ENCODE data around the gene PDE3A. TPM values are rescaled to one million over a fixed set of nuclear protein-coding genes. Genes with fewer than 3 reads are reported as not detected.

The PDE3A gene
- total and polyA plus RNA-seq, 2 of the 4 experiments (the other 2 are of a cell fraction), result 0.09 to 0.18 TPM

GRCh38 chr12:20624718-20625117 lies 256.4 kb downstream of the PDE3A start:
- in situ Hi-C loops (cut with MboI; ENCODE audit: low sequenced_read_pairs), result loop anchor here (10.0 to 25.0 kb wide), 2 partner anchors 710 to 813 kb away; partner anchors contain the start of gene PYROXD1
- no peaks in the 10 kb centered on the region for H3K27me3 ChIP-seq (ENCODE audit: control insufficient read depth, insufficient read depth, low read length)
- ATAC-seq (ENCODE audit: low read depth), result peak; percentile 46; the same call in 1 of the 2 replicates
- no peak overlapping the region for H3K56ac ChIP-seq (ENCODE audit: extremely low read depth, insufficient read depth, low read length)
- no peaks in the 10 kb centered on the region for H3K9me1 ChIP-seq (ENCODE audit: insufficient read depth, low read length)
- ChIA-PET POLR2A (ENCODE audit: unreplicated experiment) (no interaction called here), CTCF (interaction anchor here (0.5 to 1.5 kb wide), 5 partner anchors 9 to 884 kb away, joined by 3 to 7 read pairs (median 3); no protein-coding TSS in a partner anchor)
- H3K4me1 ChIP-seq (ENCODE audit: control insufficient read depth, insufficient read depth, low read length), result no peaks in the 10 kb centered on the region; the same call in 1 of the 2 replicates
- H4K8ac ChIP-seq (ENCODE audit: low read depth in 2 of 2, low read length in 2 of 2), result no peak overlapping the region
- peak; percentile 30 for DNase-seq
- no peaks in the 10 kb centered on the region for H3K9me3 ChIP-seq (ENCODE audit: control insufficient read depth, insufficient read depth, low read length)
- no peak overlapping the region for H3K14ac ChIP-seq (replicated peaks; ENCODE audit: low read depth, low read length)
- H2AFZ ChIP-seq (replicated peaks; ENCODE audit: low read length, poor library complexity), result no peak overlapping the region
- no peak overlapping the region for H2BK5ac ChIP-seq (ENCODE audit: low read depth, low read length, poor library complexity, severe bottlenecking)
- no peak overlapping the region for H2AK9ac ChIP-seq (replicated peaks; ENCODE audit: low read depth, low read length, poor library complexity)
- H2BK20ac ChIP-seq (ENCODE audit: low read depth, low read length), result no peak overlapping the region
- TF ChIP-seq RFX5 (IDR thresholded peaks at IDR 0.05; ENCODE audit: low read depth, low read length) (no peak), RAD21 (IDR thresholded peaks at IDR 0.05; ENCODE audit: low read length) (peak; percentile 43), SMC3 (IDR thresholded peaks at IDR 0.05; ENCODE audit: low read depth, low read length) (peak; percentile 42), CTCF (conservative IDR thresholded peaks at IDR 0.05; ENCODE audit: low read depth, low read length) (peak; percentile 41)
- intact Hi-C loops (cut with micrococcal nuclease), result no loop called here
- no peak overlapping the region for H4K91ac ChIP-seq (ENCODE audit: insufficient read depth, low read depth, low read length)
- no peak overlapping the region for H4K5ac ChIP-seq (ENCODE audit: low read depth, low read length)
- H3K4me3 ChIP-seq (ENCODE audit: insufficient read depth, low read depth, low read length), result no peak overlapping the region
- H3K27ac ChIP-seq (ENCODE audit: insufficient read depth, low read length), result no peak overlapping the region
- no peak overlapping the region for H2AK5ac ChIP-seq (ENCODE audit: low read depth, low read length)
- no peak overlapping the region for H3K23ac ChIP-seq (ENCODE audit: low read depth, low read length)
- no peak overlapping the region for H3K4ac ChIP-seq (ENCODE audit: low read depth, low read length)
- no peak overlapping the region for H2BK15ac ChIP-seq (ENCODE audit: low read depth, low read length)
- BruUV-seq (replicated peaks), result no TSS peak
- H3K36me3 ChIP-seq (ENCODE audit: control insufficient read depth, insufficient read depth, low read length), result no peaks in the 10 kb centered on the region
- no peak overlapping the region for H3K18ac ChIP-seq (ENCODE audit: low read depth, low read length)
- no peak overlapping the region for H3K4me2 ChIP-seq (ENCODE audit: low read depth, low read length)
- H3K9ac ChIP-seq (ENCODE audit: low read depth, low read length), result no peak overlapping the region
- dilution Hi-C loops (cut with HindIII; ENCODE audit: low sequenced_read_pairs, unreplicated experiment), result no loop called here
- H3K79me1 ChIP-seq (ENCODE audit: low read depth in 1 of 2, low read length in 2 of 2), result no peaks in the 10 kb centered on the region
- no peak overlapping the region for H2BK120ac ChIP-seq (ENCODE audit: low read depth, low read length)
- no peaks in the 10 kb centered on the region for H4K20me1 ChIP-seq (ENCODE audit: insufficient read depth, low read length)
- 40% methylated on average over 1 of the region's 5 CpGs; no CpG with 5 or more reads in 1 of the 2 experiments for WGBS, 2 experiments (ENCODE audit: extremely low coverage in 2 of 2, insufficient read length in 1 of 2)

Measured in IMR-90 (cell line).